Keratinocyte (primary cell): Measurements from ENCODE around the gene SLC22A14.

Experiments used
- CTCF ChIP-seq, 3 experiments: IDR thresholded peaks in 1 of 3; conservative IDR thresholded peaks in 1 of 3; optimal IDR thresholded peaks in 1 of 3; 2 replicates in 2 of 3; 3 replicates in 1 of 3; pipeline versions ENCODE3 to v1.5.1; 2011; ENCODE audit warnings: low read length in 3 of 3, mild to moderate bottlenecking in 3 of 3, moderate library complexity in 2 of 3, control low read depth in 1 of 3, inconsistent platforms in 1 of 3; ENCODE audit not compliant: insufficient read depth in 2 of 3; ENCODE audit errors: extremely low read depth in 1 of 3
- EZH2 ChIP-seq: IDR thresholded peaks from one replicate; pipeline ENCODE4 v1.6.1; 2012; ENCODE audit warnings: inconsistent platforms, mild to moderate bottlenecking, low read length, moderate library complexity

DNA sequence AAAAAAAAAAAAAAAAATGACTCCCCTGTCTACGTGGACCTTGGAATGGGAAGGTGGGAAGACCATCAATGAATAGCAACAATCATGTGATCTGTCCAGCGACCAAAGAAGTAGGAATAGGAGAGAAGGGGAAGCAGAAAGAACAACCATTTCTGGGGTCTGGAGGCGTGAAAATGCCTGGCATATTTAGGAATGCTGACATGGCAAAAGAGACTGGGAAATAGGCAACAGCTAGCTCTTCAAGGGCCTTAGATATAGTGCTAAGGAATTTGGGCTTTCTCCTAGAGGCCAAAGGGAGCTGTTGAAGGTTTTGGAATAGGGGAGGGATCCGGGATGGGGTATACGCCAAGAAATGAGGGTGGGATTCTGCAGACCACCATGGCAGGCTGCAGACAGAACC lies 10.5 kb upstream of the SLC22A14 start:
- TF ChIP-seq CTCF (optimal IDR thresholded peaks at IDR 0.05 in 1 of 3, IDR thresholded peaks at IDR 0.05 in 1 of 3, conservative IDR thresholded peaks at IDR 0.05 in 1 of 3; ENCODE audit: extremely low read depth in 1 of 3, insufficient read depth in 2 of 3, low read length in 3 of 3) (no peak), EZH2 (no peak)
